Tibial artery (tissue), 4 donors: Measurements from ENCODE around the gene PRDM10.
"Not testable (repeated sequence)": the region's sequence is repeated elsewhere in the genome, so short reads cannot be mapped to it uniquely, and the experiment has no call there.

Source experiments
- DNase-seq, 2 donors: peaks; one replicate each; pipeline ENCODE4 v3.0.0-alpha.2; 2019
- H3K27ac ChIP-seq, 2 donors: fragments of 200-600 bp; sonication (generic) in 1 of 2; 1 replicate in 1 of 2; 2 replicates in 1 of 2; pipeline ENCODE4 v1.5.1; 2018 to 2019; ENCODE audit warnings: mild to moderate bottlenecking in 1 of 2
- H3K27me3 ChIP-seq, 2 donors: fragments of 200-600 bp; sonication (generic) in 1 of 2; one replicate each; pipeline versions ENCODE4 v1.5.1 to v1.6.0; 2016 to 2019
- H3K36me3 ChIP-seq, 3 donors: fragments of 200-600 bp; sonication (generic) in 2 of 3; one replicate each; pipeline ENCODE4 v1.5.1; 2016 to 2019; ENCODE audit warnings: mild to moderate bottlenecking in 2 of 3
- H3K4me1 ChIP-seq, 4 donors: fragments of 200-600 bp; sonication (generic) in 2 of 4; 1 replicate in 3 of 4; 2 replicates in 1 of 4; pipeline ENCODE4 v1.5.1; 2016 to 2019
- H3K4me3 ChIP-seq, 2 donors: fragments of 200-600 bp; sonication (generic) in 1 of 2; 1 replicate in 1 of 2; 2 replicates in 1 of 2; pipeline ENCODE4 v1.5.1; 2018 to 2019; ENCODE audit warnings: mild to moderate bottlenecking in 2 of 2
- H3K9me3 ChIP-seq, 3 donors: fragments of 200-600 bp; sonication (generic) in 1 of 3; one replicate each; pipeline ENCODE4 v1.5.1; 2016 to 2019
- CTCF ChIP-seq, 2 experiments: fragments of 200-600 bp in 1 of 2; fragments of 450-650 bp in 1 of 2; IDR thresholded peaks; one replicate each; pipeline ENCODE4 v1.5.1; 2017 to 2019; ENCODE audit warnings: antibody characterized with exemption in 2 of 2, mild to moderate bottlenecking in 1 of 2, moderate library complexity in 1 of 2
- intact Hi-C: fragments of 100-400 bp; cut with DNase I; formaldehyde crosslinking; loops from one replicate; pipeline ENCODE4 v1.15.0; 2023; ENCODE audit warnings: low total_unique reads

The PRDM10 gene

GRCh38 chr11:129974237-129974636, 28.4 kb downstream of the PRDM10 start:
- intact Hi-C loops: no loop called here
- H3K4me1 ChIP-seq: no peaks in the 10 kb centered on the region
- H3K4me3 ChIP-seq: no peak overlapping the region
- no peak overlapping the region for H3K27ac ChIP-seq
- DNase-seq: no peak
- H3K9me3 ChIP-seq: no peaks in the 10 kb centered on the region
- H3K36me3 ChIP-seq: peaks cover 0 to 7% (median 0%) of the 10 kb centered on the region in 3 donors
- no peak for TF ChIP-seq CTCF (IDR thresholded peaks at IDR 0.05)
- H3K27me3 ChIP-seq: no peaks in the 10 kb centered on the region

- intact Hi-C loops: no loop called here
- no peak overlapping the region for H3K27ac ChIP-seq
- DNase-seq: no peak
- no peak overlapping the region for H3K4me3 ChIP-seq
- TF ChIP-seq CTCF (IDR thresholded peaks at IDR 0.05): no peak
- peaks cover 0 to 7% (median 0%) of the 10 kb centered on the region in 3 donors for H3K36me3 ChIP-seq
- H3K9me3 ChIP-seq: no peaks in the 10 kb centered on the region
- H3K27me3 ChIP-seq: no peaks in the 10 kb centered on the region
- no peaks in the 10 kb centered on the region for H3K4me1 ChIP-seq
Measured at GRCh38 chr11:129973809-129974208, 28.8 kb downstream of the PRDM10 start.

- Histone ChIP-seq H3K9me3 (no peaks in the 10 kb centered on the region), H3K4me1 (no peaks in the 10 kb centered on the region), H3K4me3 (no peak overlapping the region), H3K27me3 (no peaks in the 10 kb centered on the region), H3K36me3 (peaks cover 0 to 7% (median 0%) of the 10 kb centered on the region in 3 donors), H3K27ac (no peak overlapping the region)
- no peak for DNase-seq
- intact Hi-C loops: no loop called here
- TF ChIP-seq CTCF (IDR thresholded peaks at IDR 0.05): no peak
Measured at GRCh38 chr11:129973068-129973467, 29.6 kb downstream of the PRDM10 start.

- no peak for TF ChIP-seq CTCF (IDR thresholded peaks at IDR 0.05)
- H3K4me3 ChIP-seq: no peak overlapping the region
- no peak for DNase-seq
- no peaks in the 10 kb centered on the region for H3K4me1 ChIP-seq
- H3K27me3 ChIP-seq: no peaks in the 10 kb centered on the region
- peaks cover 0 to 7% (median 0%) of the 10 kb centered on the region in 3 donors for H3K36me3 ChIP-seq
- intact Hi-C loops: no loop called here
- no peaks in the 10 kb centered on the region for H3K9me3 ChIP-seq
- H3K27ac ChIP-seq: no peak overlapping the region
Measured at GRCh38 chr11:129972611-129973010, 30.0 kb downstream of the PRDM10 start.

- H3K27me3 ChIP-seq, H3K4me1 ChIP-seq, H3K9me3 ChIP-seq, intact Hi-C loops, H3K4me3 ChIP-seq, DNase-seq, H3K36me3 ChIP-seq, H3K27ac ChIP-seq: not testable (repeated sequence)
Measured at GRCh38 chr11:129971856-129972255, 30.8 kb downstream of the PRDM10 start.

GRCh38 chr11:129969920-129970319, 32.7 kb downstream of the PRDM10 start:
- no peak for DNase-seq
- no peaks in the 10 kb centered on the region for H3K4me1 ChIP-seq
- intact Hi-C loops: no loop called here
- H3K4me3 ChIP-seq: no peak overlapping the region
- no peak for TF ChIP-seq CTCF (IDR thresholded peaks at IDR 0.05)
- H3K27ac ChIP-seq: no peak overlapping the region
- H3K9me3 ChIP-seq: no peaks in the 10 kb centered on the region
- H3K36me3 ChIP-seq: peaks cover 0 to 7% (median 0%) of the 10 kb centered on the region in 3 donors
- no peaks in the 10 kb centered on the region for H3K27me3 ChIP-seq
